GM18868 (cell line): ENCODE measurements around the gene CERS2.

Source experiments
- ATAC-seq: cut with Tn5 transposase; IDR thresholded peaks from one replicate; pipeline ENCODE4 v1.9.1; 2021; ENCODE audit warnings: mild to moderate bottlenecking, moderate library complexity; ENCODE audit not compliant: unreplicated experiment

CERS2 gene, protein sequence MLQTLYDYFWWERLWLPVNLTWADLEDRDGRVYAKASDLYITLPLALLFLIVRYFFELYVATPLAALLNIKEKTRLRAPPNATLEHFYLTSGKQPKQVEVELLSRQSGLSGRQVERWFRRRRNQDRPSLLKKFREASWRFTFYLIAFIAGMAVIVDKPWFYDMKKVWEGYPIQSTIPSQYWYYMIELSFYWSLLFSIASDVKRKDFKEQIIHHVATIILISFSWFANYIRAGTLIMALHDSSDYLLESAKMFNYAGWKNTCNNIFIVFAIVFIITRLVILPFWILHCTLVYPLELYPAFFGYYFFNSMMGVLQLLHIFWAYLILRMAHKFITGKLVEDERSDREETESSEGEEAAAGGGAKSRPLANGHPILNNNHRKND

GRCh38 chr1:150974580-150975478, at the start of gene CERS2:
Gene CERS2, minus strand, starts transcription at chr1:150974835. Its CDS starts 5,745 bp downstream, at chr1:150969090.
- peak; percentile 56 for ATAC-seq

- no peak for ATAC-seq
Measured at GRCh38 chr1:151013518-151013917, 38.9 kb upstream of the CERS2 start.

DNA sequence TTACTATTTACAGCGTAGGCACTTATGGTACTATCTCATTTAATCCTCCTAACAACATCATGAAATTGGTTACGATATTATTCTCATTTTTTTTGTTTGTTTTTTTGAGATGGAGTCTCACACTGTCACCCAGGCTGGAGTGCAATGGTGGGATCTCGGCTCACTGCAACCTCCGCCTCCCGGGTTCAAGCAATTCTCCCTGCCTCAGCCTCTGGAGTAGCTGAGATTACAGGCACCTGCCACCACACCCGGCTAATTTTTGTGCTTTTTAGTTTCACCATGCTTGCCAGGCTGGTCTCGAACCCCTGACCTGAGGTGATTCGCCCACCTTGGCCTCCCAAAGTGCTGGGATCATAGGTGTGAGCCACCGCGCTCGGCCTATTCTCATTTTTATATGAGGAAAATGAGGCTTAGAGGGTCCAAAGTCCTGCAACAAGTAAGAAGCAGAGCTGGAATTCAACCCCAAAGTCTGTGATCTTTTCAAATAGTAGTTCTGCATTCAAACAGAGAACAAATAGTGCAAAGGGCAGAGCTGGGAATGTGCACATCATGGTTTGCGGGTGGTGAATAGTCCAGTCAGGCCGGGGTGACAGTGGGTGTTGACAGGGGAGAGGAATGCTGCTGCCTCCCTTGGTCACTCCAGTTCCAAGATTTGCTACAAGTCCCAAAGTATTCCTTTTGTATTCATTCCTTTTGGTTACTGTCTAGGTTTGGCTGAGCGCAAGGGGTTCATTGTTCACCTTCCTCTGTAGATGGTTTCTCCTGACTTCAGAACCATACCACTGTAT, 38.2 kb upstream of the CERS2 start:
- ATAC-seq, result no peak

DNA sequence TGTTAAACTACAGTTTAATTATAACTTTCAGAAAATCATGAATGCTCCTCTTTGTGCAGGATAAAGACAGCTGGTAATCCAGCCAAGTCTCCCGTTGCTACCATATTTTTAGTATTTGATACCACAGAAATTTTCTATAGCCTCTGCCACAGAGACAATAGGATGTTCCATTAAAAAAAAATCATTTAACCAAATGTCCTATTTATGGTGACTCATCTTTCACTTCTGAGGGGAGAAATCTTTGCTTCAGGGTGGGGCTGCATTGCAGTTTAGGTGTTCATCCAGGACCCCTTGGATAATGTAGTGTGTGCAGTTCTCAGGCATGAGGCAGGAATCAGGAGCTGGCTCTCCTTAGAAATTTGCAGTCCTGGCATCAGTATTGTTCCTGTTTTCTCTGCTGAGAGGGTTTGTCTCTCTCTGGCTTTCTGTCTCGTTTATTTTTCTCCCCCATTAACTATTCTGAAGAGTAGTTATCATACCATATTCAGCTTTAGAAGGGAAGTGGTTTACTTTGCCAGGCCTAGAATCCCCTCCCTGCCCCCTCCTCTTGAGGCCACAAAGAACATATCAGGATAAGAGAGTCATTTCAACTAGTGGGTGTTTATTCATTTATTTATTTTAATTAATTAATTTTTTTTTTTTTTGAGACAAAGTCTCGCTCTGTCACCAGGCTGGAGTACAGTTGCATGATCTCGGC, 36.7 kb upstream of the CERS2 start:
- no peak for ATAC-seq

GRCh38 chr1:151010346-151010726, 35.7 kb upstream of the CERS2 start:
- ATAC-seq, result no peak

DNA sequence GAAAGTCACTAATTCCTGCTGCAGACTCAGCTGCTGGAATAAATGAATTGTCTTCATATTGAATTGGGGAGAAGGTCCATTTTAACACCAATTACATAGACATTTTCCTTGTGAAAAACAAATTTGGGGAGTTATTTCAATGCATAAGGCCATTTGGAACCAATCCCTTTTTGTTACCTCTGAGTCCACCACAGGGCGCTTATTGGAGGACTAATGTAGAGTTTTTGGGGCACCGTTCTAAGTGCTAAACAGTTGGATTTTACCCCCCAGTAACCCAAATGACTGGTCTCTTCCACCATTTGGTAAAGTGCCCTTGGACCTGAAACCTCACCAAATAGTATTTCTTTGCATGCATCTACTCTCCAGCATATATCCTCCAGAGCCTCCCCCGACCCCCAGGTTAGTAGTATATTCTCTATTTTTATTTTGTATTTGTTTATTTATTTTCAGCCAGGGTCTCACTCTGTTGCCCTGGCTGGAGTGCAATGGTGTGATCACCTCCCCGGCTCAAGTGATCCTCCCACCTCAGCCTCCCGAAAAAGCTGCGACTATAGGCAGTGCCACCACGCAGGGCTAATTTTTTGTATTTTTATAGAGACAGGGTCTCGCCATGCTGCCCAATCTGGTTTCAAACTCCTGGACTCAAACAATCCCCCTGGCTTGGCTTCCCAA, 35.2 kb upstream of the CERS2 start:
- ATAC-seq, result no peak

DNA sequence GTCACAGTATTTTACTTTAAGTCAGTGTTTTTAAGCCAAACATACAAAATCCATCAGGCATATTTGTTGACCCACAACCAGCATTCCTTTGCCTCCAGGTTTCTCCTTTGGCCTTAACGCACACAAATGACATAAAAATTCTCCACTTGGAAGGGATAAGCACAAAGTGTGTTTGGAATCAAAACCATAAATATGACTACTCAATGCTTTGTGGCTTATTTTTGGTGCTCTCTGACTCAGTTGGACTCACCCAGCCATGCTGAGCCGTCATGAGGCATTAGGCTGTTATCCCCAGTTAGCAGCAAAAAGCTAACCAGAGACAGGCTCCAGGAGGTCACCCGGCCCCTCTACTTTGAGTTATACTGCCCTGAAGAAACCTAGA, 34.6 kb upstream of the CERS2 start:
- no peak for ATAC-seq

DNA sequence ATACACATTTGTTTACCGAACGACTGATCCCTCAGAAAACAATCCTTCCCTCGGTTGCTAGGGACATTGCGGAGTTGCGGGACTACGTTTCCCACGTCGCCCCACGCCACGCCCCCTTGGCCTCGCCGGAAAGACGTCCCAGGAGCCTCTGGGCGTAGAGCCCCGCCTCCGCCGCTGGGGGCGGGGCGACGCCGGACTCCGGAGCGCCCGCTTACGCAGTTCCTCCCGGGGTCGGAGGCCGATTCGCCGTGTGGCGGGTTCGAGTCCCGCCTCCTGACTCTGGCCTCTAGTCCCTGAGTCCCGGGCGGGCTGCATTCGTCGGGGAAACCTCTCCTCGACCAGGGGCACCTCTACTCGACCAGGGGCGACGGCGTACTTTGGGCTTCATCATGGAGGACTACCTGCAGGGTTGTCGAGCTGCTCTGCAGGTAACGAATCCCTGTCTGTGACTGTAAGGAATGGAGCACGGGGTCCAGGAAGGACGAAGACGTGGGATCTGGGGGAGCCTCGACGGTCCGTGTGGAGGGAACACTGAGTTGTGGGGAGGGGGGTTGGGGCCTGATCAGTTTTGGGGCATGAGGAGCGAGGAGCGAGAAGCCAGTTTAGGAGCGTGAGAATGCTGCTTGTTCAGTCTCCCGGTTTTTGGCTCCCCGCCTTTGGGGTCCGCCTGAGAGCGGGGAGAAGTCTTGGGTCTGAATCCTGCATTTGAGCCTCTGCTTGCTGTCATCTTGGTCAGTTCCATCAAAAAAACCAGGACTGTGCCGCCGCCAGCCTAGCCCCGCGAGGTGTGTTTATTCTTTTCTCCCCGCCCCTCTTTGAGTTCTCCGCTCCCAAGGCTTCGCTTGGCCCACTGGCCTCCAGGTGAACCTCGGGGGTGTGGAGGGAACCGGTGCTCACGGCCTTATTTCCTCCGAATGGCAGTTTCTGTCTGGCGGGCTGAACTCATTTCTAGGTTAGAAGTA, 33.9 kb upstream of the CERS2 start, which contains the start of gene PRUNE1:
Gene PRUNE1 (plus strand): TSS at position 206 of the 962 bp plus-strand sequence. CDS start 184 bp downstream, at position 390.
- peak; percentile 72 for ATAC-seq

- no peak for ATAC-seq
Measured at GRCh38 chr1:151007853-151008243, 33.2 kb upstream of the CERS2 start.

DNA sequence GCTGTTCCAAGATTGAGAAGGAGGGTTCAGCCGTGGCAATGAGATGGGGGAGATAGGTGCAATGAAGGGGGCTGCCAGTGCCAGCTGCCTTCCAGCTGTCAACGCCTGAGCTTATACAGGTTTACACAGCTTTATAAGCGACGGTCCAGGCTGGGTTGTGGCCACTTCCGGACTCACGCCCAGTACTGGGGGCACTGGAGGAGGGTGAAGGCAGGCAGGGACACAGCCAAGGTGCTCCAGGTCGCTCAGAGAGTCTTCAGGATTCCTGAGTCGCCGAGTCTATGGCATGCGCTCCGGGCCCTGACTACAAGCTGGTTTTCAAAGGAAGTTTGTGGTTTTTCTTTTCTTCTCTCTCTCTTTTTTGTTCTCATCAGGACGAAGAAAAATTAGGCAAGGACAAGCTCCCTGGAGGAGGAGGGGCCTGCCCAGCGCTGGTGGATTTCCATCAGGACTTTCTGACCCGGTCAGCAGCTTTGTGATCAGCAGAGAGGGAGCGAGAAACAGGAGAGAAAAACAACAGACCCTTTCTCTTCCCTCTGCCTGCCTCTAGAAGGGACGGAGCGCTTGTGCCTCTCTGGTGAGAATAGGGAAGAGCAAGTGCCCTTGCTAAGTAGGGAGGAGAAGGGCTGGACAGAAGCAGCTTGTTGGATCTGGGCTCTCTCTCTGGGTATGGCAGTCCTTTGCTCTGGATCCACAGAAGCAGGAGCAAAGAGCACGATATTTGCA, 31.9 kb upstream of the CERS2 start, which contains the start of gene MINDY1:
Gene MINDY1 (minus strand): TSS at position 576 of the 726 bp plus-strand sequence. CDS start 4,285 bp downstream, outside the sequence.
- ATAC-seq, result no peak

DNA sequence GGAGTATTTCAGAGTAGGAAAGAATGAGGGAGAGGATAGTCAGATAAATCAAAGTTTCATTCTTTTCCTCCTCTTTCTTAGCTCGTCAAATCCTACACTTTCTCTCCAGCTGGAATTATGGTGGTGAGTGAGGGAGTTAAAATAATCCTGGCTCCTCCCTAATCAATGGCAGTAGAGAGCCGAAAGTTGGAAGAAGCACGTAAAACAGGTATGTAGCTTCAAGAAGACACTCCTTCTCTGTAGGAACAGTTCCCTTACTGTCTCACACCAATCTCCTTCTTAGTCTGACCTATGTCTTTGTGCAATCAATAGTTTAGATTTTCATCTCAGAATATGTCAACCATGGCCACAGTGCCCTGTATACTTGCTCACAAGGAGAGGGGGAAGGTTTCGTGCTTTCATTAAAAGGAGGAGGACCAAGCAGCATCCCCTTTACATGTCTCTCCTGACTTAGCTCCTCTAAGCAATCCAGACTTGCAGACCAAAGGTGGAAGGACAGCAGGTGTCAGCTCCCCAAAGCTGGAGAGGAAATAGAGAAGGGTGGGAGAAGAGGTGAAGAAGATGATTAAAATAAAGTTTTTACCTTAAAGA, 31.2 kb upstream of the CERS2 start:
- ATAC-seq, result no peak

- ATAC-seq, result no peak
Measured at GRCh38 chr1:151003180-151003579, 28.5 kb upstream of the CERS2 start.

- ATAC-seq, result no peak
Measured at GRCh38 chr1:151002611-151003010, 28.0 kb upstream of the CERS2 start.

DNA sequence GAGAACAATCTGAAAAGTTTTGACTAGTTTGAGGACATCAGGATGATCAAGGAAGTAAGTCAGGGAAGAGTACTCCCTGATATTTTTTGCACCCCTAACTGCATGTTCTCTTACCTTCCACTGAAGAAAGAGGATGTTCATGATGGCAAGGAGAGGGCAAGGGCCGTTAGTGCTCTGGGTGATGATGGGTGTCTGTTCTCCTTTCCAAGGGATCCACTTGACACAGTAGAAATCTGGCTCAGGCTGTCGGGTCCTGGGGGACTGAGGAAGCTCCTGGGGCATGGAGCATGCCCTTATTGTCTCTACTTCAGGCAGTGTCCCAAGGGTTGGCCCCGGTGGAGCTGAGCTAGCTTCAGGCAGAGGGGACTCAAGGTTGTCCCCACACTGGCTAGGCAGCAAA, 27.4 kb upstream of the CERS2 start:
- no peak for ATAC-seq

GRCh38 chr1:151001602-151002001, 27.0 kb upstream of the CERS2 start:
- no peak for ATAC-seq

GRCh38 chr1:151000408-151000807, 25.8 kb upstream of the CERS2 start:
- ATAC-seq, result no peak

DNA sequence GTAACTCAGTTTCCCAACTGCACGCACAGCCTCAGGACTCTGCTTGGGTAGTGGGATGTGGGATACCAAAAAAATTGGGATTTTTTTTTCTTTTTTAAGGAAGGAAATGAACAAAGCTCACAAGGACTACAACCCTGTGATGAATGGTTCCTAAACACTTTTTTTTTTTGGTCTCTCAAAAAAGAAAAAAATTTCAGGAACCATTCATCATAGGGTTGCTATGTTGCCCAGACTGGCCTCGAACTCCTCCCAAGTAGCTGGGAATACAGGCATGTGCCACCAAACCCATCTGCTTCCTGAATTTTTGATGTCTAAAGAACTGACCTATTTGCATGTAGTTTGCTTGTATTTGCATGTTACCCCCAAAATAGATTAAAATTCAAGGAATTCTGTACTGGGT, 25.3 kb upstream of the CERS2 start:
- no peak for ATAC-seq
